ENCODE measurements around the gene EFCAB10.
A peak's percentile ranks its signal among the peaks of the same experiment; 100 is the strongest.

Gene EFCAB10

DNA sequence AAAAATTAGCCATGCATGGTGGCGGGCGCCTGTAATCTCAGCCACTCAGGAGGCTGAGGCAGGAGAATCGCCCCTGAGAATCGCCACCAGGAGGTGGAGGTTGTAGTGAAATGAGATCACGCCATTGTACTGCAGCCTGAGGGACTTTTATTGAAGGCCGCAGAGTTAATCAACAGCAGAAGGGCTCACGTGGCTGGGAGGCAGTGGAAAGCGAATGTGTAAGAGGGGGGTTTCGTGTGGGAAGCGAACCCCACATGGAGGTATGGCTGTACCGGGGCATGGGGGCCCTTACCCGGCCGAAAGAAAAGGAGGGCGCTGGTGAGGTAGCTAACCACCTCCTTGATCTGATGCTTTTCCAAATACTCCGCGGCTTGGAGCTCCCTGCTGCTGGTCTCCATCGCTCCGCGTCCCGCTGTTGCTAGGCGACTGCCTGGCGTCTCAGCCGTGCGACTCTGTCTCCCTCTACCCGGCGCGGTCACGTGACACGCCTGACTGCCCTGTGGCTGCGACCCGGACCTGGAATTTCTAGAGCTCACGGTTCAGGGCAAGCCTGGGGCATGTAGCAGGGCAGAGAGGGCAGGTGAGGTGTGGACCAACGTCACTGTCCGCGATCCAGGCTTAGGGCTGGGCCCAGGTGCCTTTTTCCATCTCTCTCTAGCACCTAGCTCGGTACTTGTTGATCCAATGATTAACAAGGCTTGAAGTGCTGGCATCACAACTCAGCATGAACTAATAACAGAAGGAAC is at the start of gene EFCAB10:
TSS of gene EFCAB10 (minus strand) at position 428 of the 746 bp plus-strand sequence. CDS start at position 398, 30 bp downstream.
- Histone ChIP-seq H3K27me3 (ENCODE audit: control insufficient read depth, low read length) (no peaks in the 10 kb centered on the region), H4K20me1 (ENCODE audit: control insufficient read depth, insufficient read depth, low read depth, low read length) (no peaks in the 10 kb centered on the region), H3K4me3 (ENCODE audit: low read length) (peak within 1 kb of the TSS; percentile 69), H3K4me2 (ENCODE audit: low read length) (peak within 1 kb of the TSS; percentile 79), H3K4me1 (ENCODE audit: control insufficient read depth, low read length) (peaks cover 11% of the 10 kb centered on the region), H3K36me3 (ENCODE audit: control insufficient read depth, low read length) (no peaks in the 10 kb centered on the region), H3K9me3 (ENCODE audit: control insufficient read depth, insufficient read depth, low read length) (no peaks in the 10 kb centered on the region), H3K27ac (ENCODE audit: low read depth, low read length) (no peak within 1 kb of the TSS), H3K79me2 (ENCODE audit: control insufficient read depth, low read length) (no peaks in the 10 kb centered on the region), H3F3A (ENCODE audit: control insufficient read depth, insufficient read depth) (peaks cover 2% of the 10 kb centered on the region; the same call in 1 of the 2 replicates), H3K9me2 (replicated peaks; ENCODE audit: control insufficient read depth, low read length) (no peaks in the 10 kb centered on the region)
- TF ChIP-seq EZH2phosphoT487 (IDR thresholded peaks at IDR 0.05; ENCODE audit: borderline replicate concordance, low read length) (no peak), CTCF (IDR thresholded peaks at IDR 0.05; ENCODE audit: low read depth, low read length, poor library complexity, severe bottlenecking) (peak; percentile 13)

- Histone ChIP-seq H4K20me1 (ENCODE audit: control insufficient read depth, insufficient read depth, low read depth, low read length) (no peaks in the 10 kb centered on the region), H3K9me3 (ENCODE audit: control insufficient read depth, insufficient read depth, low read length) (no peaks in the 10 kb centered on the region), H3K4me1 (ENCODE audit: control insufficient read depth, low read length) (no peaks in the 10 kb centered on the region), H3K36me3 (ENCODE audit: control insufficient read depth, low read length) (peaks cover 19% of the 10 kb centered on the region; the same call in 1 of the 2 replicates), H3K79me2 (ENCODE audit: control insufficient read depth, low read length) (no peaks in the 10 kb centered on the region), H3K9me2 (replicated peaks; ENCODE audit: control insufficient read depth, low read length) (no peaks in the 10 kb centered on the region), H3F3A (ENCODE audit: control insufficient read depth, insufficient read depth) (no peaks in the 10 kb centered on the region), H3K27me3 (ENCODE audit: control insufficient read depth, low read length) (no peaks in the 10 kb centered on the region), H3K4me2 (ENCODE audit: low read length) (no peak overlapping the region), H3K27ac (ENCODE audit: low read depth, low read length) (no peak overlapping the region), H3K4me3 (ENCODE audit: low read length) (no peak overlapping the region)
- TF ChIP-seq CTCF (IDR thresholded peaks at IDR 0.05; ENCODE audit: low read depth, low read length, poor library complexity, severe bottlenecking) (no peak), EZH2phosphoT487 (IDR thresholded peaks at IDR 0.05; ENCODE audit: borderline replicate concordance, low read length) (no peak)
Observed at GRCh38 chr7:105625986-105626385, 44.7 kb upstream of the EFCAB10 start.

DNA sequence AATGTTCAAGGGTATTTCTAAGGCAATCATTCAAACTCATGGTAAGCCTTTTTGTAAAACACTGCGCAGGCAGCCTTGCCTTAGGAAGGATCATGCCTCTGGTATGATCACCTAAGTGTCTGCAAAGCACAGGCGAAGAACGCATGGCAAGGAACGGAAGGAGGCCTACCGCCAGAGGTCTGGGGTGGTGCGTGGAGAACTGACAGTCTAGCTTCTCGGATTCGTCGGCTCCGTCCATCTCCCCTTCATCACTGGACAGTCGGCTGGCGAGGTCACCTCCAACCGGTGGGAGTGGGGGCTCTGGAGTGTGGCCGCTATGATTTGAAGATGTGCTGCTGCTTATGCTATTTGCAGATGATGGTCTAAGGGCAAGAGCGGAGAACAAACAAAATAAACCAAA is 42.6 kb upstream of the EFCAB10 start:
- Histone ChIP-seq H3K4me2 (ENCODE audit: low read length) (no peak overlapping the region), H3K27me3 (ENCODE audit: control insufficient read depth, low read length) (no peaks in the 10 kb centered on the region), H3K36me3 (ENCODE audit: control insufficient read depth, low read length) (peaks cover 19% of the 10 kb centered on the region; the same call in 1 of the 2 replicates), H3K27ac (ENCODE audit: low read depth, low read length) (no peak overlapping the region), H3K4me3 (ENCODE audit: low read length) (no peak overlapping the region), H3K79me2 (ENCODE audit: control insufficient read depth, low read length) (no peaks in the 10 kb centered on the region), H3K9me2 (replicated peaks; ENCODE audit: control insufficient read depth, low read length) (no peaks in the 10 kb centered on the region), H3F3A (ENCODE audit: control insufficient read depth, insufficient read depth) (no peaks in the 10 kb centered on the region), H3K4me1 (ENCODE audit: control insufficient read depth, low read length) (no peaks in the 10 kb centered on the region), H4K20me1 (ENCODE audit: control insufficient read depth, insufficient read depth, low read depth, low read length) (no peaks in the 10 kb centered on the region), H3K9me3 (ENCODE audit: control insufficient read depth, insufficient read depth, low read length) (no peaks in the 10 kb centered on the region)
- TF ChIP-seq CTCF (IDR thresholded peaks at IDR 0.05; ENCODE audit: low read depth, low read length, poor library complexity, severe bottlenecking): no peak
- TF ChIP-seq EZH2phosphoT487 (IDR thresholded peaks at IDR 0.05; ENCODE audit: borderline replicate concordance, low read length): no peak

Data from DOHH2 (cell line).